Astrocyte of the cerebellum (primary cell): Measurements from ENCODE around the gene OLFM1.
"Not testable (repeated sequence)": the region's sequence is repeated elsewhere in the genome, so short reads cannot be mapped to it uniquely, and the experiment has no call there.

Experiments
- DNase-seq: peaks from one replicate; pipeline ENCODE4 v3.0.0-alpha.2; 2011; ENCODE audit warnings: low read depth
- H3K4me3 ChIP-seq: 2 replicates; pipeline ENCODE4 v1.5.1; 2011; ENCODE audit warnings: mild to moderate bottlenecking, low read depth, low read length, moderate library complexity
- CTCF ChIP-seq: IDR thresholded peaks from 2 replicates; pipeline ENCODE4 v1.5.1; 2012; ENCODE audit warnings: low read length, low read depth, moderate library complexity, mild to moderate bottlenecking; ENCODE audit errors: missing control alignments
- in situ Hi-C: cut with HindIII; loops from 2 replicates; pipeline ENCODE4 v1.10.0; 2017; ENCODE audit warnings: low sequenced_read_pairs

Gene OLFM1

GRCh38 chr9:135148386-135148785 lies 60.9 kb downstream of the OLFM1 start:
- H3K4me3 ChIP-seq = no peak overlapping the region
- DNase-seq = no peak
- no peak for TF ChIP-seq CTCF
- in situ Hi-C loops = no loop called here

- in situ Hi-C loops, DNase-seq, H3K4me3 ChIP-seq: not testable (repeated sequence)
Measured at GRCh38 chr9:135149901-135150300, 62.4 kb downstream of the OLFM1 start.

GRCh38 chr9:135150981-135151380 lies 63.5 kb downstream of the OLFM1 start:
- DNase-seq = no peak
- no peak for TF ChIP-seq CTCF
- H3K4me3 ChIP-seq = no peak overlapping the region
- in situ Hi-C loops = no loop called here

GRCh38 chr9:135151757-135152613 lies 64.5 kb downstream of the OLFM1 start:
- no peak overlapping the region for H3K4me3 ChIP-seq
- DNase-seq = no peak
- TF ChIP-seq CTCF = no peak
- in situ Hi-C loops = no loop called here

GRCh38 chr9:135152614-135153334 lies 65.3 kb downstream of the OLFM1 start:
- H3K4me3 ChIP-seq = no peak overlapping the region
- no peak for DNase-seq
- in situ Hi-C loops = no loop called here
- no peak for TF ChIP-seq CTCF

GRCh38 chr9:135154050-135154615 lies 66.7 kb downstream of the OLFM1 start:
- H3K4me3 ChIP-seq = no peak overlapping the region
- TF ChIP-seq CTCF = no peak
- in situ Hi-C loops = no loop called here
- no peak for DNase-seq

- no peak for TF ChIP-seq CTCF
- no peak overlapping the region for H3K4me3 ChIP-seq
- no peak for DNase-seq
- in situ Hi-C loops = no loop called here
Measured at GRCh38 chr9:135155396-135155795, 67.9 kb downstream of the OLFM1 start.
